Forelimb muscle (tissue), 1 donor: ENCODE measurements around the gene GRID1. TPM values are rescaled to one million over a fixed set of nuclear protein-coding genes. Genes with fewer than 3 reads are reported as not detected.

ENCODE experiments used
- DNase-seq: peaks from one replicate; pipeline ENCODE4 v3.0.0-alpha.2; 2013; ENCODE audit warnings: low read depth
- polyA plus RNA-seq: library from polyadenylated mRNA; unstranded; fragments of 120-200 nt; gene quantifications from one replicate; pipeline ENCODE4 v1.2.1, GENCODE V29; 2013; ENCODE audit not compliant: insufficient read length

Gene GRID1
- polyA plus RNA-seq, 1 donor = 3.8 TPM

DNA sequence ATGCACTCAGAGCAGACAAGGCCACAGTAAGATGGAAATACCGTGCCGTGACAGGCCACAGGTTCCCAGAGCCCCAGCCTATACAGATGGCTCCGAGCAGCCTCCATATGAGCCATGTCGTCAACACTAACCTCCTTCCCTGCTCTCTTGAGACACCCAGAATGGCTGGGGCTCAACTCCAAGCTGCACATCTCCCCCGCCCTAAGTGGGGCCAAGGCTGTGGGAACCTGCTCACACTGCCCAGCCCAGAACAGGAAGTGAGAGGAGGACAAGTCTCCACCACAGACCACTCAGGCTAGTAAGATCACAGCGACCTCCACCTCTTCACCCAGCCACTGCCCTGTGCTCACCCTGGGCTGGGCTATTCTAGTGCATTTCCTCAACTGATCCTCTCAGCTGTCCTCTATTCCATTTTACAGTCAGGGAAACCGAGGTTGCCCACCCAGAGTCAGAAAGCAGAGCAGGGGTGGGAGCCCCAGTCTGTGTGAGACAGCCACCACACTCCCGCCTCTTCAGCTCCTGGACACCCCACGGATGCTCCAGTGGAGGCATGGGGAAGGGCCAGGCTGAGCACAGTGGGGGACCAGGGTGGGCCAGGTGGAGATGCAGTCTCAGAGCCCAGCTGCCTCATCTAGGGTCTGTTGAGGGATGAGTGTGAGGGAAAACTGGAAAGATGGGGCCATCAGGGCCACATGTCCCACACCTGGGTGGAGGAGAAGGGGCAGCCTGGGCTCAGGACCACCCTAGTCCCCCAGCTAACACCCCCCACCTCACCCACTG lies 11.6 kb downstream of the GRID1 start:
- DNase-seq = no peak

DNA sequence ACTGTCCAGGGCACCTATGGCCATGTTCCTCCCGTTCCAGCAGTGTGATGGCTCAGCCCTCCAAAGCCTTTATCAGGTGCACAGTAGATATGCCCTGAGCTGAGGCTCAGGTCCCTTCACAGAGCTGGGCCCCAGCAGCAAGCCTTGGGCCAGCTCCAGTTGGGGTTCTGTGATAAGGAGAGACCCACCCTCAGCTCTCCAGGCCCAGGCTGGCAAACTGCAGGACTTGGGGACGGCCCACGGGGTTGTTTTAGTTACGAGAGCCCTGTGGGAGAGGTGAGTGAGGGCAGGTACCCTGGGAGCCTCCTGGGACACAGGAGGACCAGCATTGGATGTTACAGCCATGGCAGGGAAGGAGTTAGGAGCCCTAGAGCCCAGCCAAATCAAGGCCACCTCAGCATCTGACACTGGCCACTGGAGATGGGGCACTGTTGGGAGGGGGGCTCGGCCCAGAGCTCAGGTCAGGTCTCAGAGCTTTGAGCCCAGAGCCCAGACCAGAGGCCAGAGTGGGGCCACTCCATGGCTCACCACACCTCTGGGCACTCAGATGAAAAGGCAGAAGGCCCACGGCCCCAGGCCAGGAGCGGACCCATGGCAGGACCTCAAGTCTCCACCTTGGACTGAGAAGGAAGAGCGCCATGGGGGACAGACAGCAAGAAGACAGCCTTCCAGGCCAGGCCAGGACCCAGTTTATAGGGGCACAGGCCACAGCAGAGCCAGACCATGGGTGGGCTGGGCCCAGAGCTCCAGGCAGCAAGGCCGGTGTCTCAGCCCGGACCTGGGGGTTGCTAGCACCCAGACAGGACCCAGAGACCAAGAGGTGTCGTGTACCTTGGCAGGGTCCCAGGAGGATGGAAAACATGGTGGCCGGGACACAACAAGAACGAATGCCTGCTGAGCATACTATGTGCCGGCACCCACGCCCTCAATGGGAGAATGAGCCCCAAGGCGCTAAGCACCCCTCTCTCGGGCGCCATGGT lies 12.8 kb downstream of the GRID1 start:
- DNase-seq = no peak

DNA sequence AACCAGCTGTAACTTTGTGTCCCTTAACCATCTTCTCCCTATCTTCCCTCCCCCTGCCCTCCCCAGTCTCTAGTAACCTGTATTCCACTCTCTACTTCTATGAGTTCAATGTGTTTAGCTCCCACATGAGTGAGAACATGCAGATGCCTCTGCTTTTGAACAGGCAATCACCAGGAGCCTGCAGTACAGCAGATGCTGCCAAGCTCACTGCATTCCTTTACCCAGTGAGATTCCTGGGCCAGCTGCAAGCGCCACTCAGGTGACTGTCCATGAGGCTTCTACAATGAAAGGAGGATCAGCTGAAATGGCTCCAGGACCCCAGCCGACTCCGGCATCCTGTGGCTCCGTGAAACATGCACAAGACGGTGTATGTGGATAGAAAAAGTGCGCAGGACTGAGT lies 15.7 kb downstream of the GRID1 start:
- DNase-seq = no peak

DNA sequence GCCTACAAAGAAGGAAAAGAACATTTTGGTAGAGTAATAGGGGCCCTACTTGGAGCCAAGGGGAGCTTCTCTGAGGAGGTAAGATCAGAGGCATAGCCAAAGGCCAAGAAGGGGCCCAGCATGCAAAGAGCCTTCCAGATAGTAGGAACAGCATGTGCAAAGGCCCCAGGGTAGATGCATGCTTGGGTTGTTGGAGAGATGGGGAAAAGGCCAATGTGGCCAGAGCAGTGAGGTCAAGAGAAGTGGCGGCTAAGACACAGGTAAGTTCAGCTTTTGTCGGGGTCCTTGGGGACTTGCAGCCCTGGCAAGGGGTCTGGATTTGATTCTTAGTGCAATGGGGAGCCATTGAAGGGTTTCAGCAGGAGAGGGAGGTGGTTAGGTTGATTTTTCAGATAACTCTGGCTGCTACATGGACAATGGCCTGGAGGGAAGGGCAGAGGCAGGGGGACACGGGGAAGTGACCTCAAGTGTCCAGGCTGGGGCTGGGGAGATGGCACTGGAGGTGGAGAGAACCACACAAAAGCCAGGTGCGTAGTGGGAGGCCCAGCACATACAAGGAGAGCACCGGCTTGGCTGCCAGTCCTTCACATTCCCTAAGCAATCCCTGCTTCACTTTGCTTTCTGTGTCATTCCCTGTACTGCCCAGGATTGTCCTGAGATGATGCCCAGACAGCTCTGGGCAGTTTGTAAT lies 16.5 kb downstream of the GRID1 start:
- DNase-seq = no peak

DNA sequence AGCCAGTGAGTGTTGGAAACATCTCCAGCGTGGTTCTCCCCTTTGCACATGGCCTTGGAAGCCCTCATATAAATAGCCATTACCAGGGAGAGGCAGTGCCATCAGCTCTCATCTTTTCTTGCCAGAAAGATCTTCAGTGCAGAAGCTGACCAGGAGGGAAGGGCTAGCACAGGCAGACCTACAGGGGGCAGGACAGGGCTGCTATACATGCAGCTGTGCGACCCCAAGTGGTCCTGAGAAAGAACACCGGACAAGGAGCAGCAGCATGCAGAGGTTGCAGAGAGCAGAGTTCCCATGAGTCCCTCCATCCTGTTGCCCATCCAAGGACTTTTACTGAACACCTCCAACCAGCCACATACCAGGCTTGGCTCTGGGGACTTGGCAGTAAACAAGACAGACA lies 17.1 kb downstream of the GRID1 start:
- DNase-seq = no peak

DNA sequence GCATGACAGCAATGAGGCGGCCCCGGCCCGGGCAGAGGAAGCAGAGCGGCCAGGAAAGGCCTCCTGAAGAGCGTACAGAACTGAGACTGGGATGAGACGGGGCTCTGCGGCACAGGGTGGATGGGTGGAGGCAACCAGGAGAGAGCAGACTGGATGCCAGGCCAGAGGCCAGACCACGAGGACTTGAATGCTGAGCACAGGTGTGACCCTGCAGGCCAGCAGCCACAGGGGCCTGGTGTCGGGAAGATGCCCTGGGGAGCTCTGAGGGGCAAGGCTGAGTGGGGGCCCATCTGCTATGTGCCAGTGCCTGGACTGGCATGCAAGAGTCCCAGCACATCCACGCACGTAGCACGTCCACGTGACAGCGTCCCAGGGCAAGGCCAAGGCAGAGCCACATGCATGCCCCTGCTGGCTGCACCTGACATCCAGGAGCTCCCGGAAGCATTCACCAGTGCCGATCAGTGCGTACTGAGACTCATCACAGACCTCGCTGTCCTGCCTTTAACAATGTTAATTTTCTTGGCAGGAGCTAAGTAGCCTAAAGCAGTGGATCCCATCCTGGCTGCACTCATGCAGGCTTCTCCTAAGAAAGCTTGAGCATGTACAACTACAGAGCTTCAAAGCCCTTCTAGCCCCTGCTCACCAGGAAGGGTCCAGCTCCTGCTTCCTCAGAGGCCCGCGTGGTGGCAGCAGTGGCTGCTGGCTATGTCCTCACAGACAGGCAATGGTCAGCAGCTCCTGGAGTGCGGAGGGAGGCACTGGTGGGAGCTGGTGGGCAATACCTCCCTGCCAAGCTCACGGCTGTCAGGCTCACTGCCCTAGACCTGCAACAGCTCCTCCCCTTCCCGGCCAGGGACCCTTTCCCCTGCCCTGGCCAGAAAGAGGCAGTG lies 18.0 kb downstream of the GRID1 start:
- no peak for DNase-seq

DNA sequence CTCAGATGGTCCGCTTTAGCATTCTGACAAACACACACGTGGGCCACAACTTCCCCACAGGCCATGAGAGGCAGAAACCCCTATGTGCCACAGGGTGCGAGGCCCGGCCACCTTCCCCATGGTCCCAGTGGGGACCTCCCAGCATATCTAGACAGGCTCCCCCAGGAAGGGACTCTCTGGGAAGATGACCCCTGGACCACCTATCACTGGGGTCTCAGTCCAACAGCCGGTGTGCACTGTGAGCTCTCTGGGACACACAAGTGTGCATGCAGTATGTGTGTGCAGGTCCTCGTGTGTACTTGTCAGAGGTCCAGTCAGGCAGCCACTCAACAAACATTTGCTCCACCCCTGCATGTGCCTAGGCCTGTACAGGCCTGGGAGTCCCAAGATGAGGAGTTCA lies 18.7 kb downstream of the GRID1 start:
- no peak for DNase-seq

DNA sequence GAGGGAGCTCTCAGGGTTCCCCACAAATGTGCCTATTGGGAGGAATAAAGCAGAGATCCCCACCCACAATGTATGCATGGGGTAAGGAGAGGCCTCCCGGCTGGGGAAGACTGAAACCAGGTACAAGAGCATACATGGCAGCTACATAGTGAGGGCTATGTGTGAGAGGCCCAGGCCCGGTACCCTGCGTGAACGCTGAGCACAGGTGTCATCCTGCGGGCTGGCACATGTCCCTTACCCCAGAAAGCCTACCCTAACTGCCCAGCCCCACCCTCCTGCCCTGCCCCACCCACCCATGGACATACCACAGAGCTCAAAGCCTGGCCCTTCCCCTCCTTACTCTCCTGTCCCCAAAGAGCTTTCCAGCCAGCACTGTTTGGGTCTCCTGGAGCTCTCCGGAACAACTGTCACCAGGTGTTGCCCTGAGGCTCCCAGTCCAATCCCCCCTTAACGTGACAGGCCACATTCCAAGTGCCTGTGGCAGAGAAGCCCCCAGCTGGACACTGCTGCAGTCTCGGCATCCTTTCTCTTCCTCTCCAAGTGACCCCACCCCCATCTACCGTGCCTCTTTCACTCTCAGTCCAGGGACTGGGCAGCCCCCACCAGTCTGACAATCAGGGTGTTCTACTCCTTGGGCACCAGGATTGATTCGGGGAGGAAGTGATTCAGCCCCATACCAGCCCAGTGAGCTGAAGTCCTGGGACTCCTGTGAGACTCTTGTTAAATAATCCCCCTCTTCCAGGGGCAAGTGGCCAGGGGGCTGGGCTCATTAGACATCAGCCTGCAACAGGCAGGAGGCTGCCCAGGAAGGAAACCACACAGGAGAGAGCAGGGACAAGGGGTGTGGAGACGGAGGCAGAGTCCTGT lies 19.6 kb downstream of the GRID1 start:
- DNase-seq = no peak

DNA sequence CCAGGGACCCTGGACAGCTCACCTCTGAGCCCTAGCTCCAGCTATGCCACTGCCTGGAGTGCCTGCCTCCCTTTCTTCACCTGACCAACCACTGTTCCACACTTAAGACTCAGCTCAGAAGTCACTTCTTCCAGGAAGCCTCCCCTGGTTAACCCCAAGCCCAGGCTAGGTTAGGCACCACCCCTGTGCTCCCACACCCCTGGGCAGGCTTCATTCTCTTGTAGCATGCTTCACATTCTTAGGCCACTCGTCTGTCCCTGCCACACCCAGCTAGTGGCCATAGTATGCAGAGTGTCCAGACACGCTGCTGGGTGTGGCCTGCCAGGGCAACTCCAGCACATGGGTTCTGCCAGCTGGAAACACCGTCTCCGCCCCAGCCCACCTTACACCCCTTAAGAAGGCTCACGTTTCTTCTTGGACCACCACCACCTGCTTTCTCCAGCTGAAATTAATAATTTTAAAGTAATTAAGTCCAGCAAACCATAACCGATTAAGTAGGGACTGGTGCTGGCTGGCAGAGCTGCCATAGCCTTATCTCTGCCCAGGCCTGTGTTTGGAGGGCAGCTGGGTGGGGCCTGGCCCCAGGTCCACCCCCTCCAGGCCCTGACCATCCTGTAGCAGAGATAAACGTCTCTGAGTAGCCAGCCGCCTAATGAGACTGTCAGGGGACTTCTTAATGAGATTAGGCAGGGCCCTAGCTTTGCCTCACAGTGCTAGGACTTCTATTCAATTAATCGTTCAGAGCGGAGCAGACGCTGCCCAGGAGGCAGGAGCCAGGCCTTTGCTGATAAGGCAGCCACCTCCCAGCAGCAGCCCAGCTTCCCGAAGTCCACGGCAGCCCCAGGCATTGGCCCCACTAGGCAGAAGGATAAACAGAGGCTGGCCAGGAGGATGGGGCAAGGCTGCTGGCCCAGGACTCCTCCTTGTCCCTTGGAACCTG lies 20.5 kb downstream of the GRID1 start:
- DNase-seq = no peak

DNA sequence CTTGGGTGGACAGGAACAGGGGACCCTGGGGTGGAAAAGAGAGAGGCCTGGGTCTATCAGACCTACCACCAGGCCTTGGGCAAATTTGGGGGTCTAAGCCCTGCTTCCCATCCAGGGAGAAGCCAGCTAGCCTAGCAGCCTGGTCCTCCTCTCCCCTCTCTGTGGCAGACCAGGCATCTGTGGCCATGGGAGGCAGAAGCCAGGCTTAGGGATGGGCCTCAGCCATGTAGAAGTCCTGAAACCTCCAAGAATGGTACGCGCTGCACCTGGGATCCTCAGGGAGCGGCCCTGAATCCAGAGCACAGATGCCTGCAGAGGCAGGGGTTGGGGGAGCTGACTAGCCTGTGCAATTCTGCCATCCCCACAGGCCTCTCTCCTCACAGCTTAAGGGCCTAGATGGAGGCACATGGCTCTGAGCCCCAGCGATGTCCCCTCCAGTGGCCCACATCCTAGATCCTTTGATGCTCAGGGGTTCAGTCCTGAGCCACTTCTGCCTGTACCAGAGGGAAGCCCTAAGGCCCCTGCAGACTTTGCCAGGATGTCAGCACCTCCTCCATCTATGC lies 21.2 kb downstream of the GRID1 start:
- DNase-seq = no peak

DNA sequence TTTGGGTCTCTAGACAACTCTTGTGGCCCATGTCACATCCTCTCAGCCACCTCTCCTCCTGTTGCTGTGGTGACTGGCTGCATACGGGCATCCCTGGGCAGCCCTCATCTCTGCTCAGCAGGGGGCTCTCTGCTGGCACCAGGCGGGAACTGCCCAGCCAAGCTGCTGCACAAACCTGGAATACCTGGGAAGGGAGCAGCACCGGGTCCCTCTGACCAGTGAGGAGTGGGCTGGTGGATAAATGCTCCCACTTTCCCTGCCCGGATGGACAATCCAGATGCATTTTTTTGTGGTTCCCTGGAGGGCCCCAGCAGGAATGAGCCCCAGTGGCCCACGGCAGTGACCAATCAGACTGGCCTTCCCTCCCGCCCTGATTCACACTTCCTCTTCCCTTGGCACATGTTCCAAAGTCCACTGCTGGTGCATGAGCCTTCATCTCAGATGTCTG lies 21.9 kb downstream of the GRID1 start:
- DNase-seq = no peak

DNA sequence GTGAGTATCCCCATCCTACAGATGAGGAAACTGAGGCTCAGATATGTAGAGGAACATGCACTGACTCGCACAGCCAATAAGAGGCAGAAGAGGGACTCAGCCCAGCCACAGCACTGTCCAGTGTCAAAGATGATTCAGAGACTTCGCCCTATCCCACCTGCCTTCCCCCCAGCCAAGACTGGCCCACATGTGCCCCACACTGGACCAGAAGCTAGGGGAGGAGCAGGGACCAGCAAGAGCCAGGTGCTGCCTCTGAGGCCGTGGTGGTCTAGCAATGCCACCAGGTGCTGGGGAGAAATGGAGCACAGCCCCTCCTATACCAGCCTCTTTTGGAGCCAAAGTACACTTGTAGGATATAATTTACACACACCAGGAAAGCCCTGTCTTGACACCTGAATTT lies 22.3 kb downstream of the GRID1 start:
- no peak for DNase-seq

DNA sequence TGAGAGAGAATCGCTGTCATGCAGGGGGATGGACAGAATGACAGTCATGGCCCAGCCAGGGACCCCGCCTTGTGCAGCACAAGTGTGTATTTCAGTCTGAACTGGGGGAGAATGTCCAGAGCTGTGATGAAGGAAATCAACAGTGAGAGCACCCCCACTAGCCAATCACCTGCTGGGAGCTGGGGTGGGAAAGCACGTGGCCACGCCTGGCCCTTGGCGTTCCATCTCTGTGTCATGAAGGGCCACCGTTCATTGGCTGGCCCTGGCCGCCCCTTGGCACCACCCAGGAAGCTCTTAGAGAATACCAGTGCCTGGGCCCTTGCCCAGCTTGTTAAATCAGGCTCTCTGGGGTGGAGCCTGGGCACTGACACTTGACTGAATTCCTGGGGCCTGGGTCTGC lies 22.8 kb downstream of the GRID1 start:
- no peak for DNase-seq

DNA sequence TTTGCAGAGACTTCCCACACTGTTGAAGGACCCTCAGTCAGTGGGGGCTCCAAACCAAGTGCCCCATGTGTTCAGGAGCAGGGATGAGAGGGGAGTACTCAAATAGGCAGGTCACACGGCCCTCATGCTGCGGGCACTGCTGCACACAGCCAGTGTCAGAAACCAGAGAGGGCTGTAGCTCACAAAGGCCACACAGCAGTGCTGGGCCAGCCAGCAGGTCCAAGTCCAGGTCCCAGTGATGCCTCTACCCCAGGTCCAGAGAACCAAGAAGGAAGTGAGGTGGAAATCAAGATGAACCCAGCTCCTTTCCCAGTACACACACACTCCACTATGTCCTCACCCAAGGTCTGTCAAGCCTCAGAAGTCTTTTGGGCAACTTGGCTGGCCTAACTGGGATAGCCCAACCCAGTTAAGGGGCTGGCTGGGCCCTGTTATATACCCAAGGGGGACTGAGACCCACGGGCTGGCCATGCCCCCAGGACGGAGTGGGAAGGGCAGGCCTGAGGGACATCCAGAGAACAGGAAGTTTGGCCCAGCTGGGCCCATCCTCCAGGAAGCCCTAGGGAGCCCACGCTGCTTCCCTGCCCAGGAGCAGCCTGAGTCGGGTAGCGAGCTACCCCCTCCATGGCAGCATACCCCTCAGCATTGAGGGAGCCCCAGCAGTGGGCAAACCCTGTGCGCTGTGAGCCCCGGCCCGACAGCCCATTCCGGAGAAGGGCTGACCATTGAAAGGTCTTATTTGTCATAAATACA lies 24.3 kb downstream of the GRID1 start:
- no peak for DNase-seq

DNA sequence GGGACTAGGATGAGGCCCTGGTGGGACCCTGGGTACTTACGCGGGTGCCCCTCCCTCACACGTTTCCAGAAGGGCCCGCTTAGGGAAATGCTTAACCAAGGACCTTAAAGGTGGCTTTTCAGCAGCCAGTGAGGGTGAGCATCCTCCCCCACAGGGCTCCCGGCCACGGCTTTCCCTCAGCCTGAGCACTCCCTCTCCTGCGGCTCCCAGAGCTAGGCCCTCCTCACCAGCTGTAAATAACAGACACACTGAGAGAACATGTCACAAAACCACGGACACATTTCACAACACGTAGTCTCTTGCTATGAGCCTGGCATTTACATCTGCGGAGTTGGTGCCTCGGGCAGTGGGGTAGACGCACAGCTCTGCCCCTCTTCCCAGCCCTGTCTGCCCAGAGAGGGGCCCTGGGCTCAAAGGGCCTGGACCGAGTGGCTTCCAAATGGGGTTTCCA lies 25.2 kb downstream of the GRID1 start:
- no peak for DNase-seq

DNA sequence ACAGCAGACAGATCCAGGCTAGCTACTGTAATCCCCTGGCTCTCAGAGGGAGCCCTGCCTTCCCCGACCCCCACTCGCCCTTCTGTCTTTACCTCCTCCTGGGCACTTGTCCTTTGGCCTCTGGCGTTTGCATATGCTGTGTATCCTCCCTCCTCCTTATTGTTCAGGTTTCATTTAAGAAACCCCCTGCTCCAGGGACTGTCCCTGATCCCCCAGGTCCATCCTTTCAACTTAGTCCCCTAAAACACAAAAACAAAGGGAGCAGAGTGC lies 25.7 kb downstream of the GRID1 start:
- no peak for DNase-seq

DNA sequence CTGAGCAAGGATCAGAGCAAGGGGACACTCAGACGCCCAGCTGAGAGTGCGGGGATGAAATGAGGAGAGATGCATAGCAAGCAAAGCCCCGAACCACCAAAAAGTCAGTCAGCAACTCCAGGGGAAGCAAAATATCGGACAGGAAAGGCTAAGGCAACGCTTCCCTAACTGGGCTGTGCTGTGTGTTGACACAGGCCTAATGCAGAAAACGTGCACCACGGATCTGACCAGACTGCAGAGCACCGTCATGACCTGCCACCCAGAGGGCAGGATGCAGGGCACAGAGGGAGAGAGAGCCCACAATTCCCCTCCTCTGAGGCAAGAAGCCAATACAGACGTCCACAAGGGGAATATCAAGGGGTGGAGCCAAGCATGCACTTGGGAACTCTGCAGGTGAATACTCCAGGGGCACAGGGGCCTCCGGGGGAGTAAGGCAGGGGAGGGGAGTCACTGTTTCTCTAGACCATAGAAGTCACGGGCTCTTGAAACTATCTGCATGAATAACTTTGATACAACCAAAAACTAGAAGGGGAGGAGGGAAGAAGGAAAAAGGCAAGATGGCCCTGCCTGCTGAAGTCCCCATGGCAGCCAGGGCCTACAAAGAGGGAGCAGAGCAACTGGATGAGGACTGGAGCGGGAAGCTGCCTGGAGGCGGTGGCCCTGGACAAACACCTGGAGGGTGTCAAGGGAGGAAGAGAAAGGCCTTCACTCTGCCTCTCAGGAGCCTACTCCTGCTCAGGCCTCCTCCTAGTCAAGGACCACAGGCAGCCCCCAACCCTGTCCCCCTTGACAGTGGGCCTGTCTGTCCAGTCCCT lies 26.2 kb downstream of the GRID1 start:
- DNase-seq = no peak
